Hepatocyte (in vitro differentiated cells): ENCODE data around the gene VASN.

ENCODE experiments used
- EZH2 ChIP-seq: fragments of 200-600 bp; sonication (generic); IDR thresholded peaks from 2 replicates; pipeline ENCODE4 v1.6.1; 2016; ENCODE audit warnings: antibody characterized with exemption, mild to moderate bottlenecking, borderline replicate concordance
- TF ChIP-seq, protein P1 (sequence below): fragments of 200-600 bp; sonication (generic); IDR thresholded peaks from 2 replicates; pipeline ENCODE4 v1.5.1; 2016; ENCODE audit warnings: antibody characterized with exemption, mild to moderate bottlenecking; ENCODE audit not compliant: poor library complexity

DNA sequence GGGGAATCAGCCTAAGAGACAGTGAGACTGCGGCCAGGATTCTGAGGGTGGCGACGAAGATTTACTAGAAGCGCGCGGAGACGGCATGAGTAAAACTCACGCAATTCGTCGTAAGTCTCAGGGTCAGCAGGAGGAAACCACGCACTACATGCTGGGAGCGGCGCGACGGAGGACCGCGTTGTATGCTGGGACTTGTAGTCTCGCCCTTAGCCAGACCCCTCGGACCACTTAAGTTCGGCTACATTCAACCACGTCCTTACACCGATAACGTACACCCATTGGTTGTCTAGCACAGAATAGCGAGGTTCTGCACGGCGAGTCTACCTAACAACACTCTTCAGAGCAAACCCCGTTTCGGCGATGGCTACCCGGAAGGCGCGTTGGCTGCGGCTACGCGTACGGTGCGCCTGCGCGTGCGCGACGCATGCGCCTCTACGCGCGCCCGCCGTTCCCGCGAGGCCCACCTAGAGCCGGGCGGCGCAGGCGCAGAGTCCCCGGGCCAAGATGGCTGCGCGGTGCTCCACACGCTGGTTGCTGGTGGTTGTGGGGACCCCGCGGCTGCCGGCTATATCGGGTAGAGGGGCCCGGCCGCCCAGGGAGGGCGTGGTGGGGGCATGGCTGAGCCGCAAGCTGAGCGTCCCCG is 53.9 kb downstream of the VASN start, which contains the start of gene DNAJA3:
- TF ChIP-seq, protein P1, sequence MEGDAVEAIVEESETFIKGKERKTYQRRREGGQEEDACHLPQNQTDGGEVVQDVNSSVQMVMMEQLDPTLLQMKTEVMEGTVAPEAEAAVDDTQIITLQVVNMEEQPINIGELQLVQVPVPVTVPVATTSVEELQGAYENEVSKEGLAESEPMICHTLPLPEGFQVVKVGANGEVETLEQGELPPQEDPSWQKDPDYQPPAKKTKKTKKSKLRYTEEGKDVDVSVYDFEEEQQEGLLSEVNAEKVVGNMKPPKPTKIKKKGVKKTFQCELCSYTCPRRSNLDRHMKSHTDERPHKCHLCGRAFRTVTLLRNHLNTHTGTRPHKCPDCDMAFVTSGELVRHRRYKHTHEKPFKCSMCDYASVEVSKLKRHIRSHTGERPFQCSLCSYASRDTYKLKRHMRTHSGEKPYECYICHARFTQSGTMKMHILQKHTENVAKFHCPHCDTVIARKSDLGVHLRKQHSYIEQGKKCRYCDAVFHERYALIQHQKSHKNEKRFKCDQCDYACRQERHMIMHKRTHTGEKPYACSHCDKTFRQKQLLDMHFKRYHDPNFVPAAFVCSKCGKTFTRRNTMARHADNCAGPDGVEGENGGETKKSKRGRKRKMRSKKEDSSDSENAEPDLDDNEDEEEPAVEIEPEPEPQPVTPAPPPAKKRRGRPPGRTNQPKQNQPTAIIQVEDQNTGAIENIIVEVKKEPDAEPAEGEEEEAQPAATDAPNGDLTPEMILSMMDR, result no peak
- TF ChIP-seq EZH2, result no peak
